HEK293 (cell line): ENCODE results near the gene INO80E.

Experiments used
- CTCF ChIA-PET: fragments of 350-600 bp; formaldehyde crosslinking; extraction: SDS; loops from one replicate; lab custom pipeline; 2021; ENCODE audit warnings: antibody characterized with exemption; lab: Yijun Ruan, JAX
- POLR2A ChIA-PET: fragments of 300-600 bp; formaldehyde crosslinking; extraction: SDS; loops from one replicate; lab custom pipeline; 2020; ENCODE audit warnings: antibody characterized with exemption, inconsistent platforms; lab: Yijun Ruan, JAX
- H3K27ac ChIP-seq: fragments of 200-500 bp; sonication (Bioruptor generic); 2 replicates; pipeline ENCODE4 v1.5.1; 2014; ENCODE audit warnings: low read depth, low read length, control low read depth, inconsistent platforms; ENCODE audit errors: extremely low read depth
- H3K36me3 ChIP-seq, 2 experiments: fragments of 200-500 bp in 1 of 2; sonication (Bioruptor generic) in 1 of 2; 1 replicate in 1 of 2; 2 replicates in 1 of 2; pipeline ENCODE4 v1.5.1; 2014 to 2017; ENCODE audit warnings: inconsistent platforms in 2 of 2, low read length in 2 of 2; ENCODE audit not compliant: control insufficient read depth in 2 of 2, insufficient read depth in 1 of 2
- H3K4me1 ChIP-seq: fragments of 200-500 bp; sonication (Bioruptor generic); 2 replicates; pipeline ENCODE4 v1.5.1; 2014; ENCODE audit warnings: mild to moderate bottlenecking, low read length, inconsistent platforms; ENCODE audit not compliant: control insufficient read depth, insufficient read depth
- H3K4me3 ChIP-seq: 2 replicates; pipeline ENCODE4 v1.5.1; 2011; ENCODE audit warnings: low read depth, mild to moderate bottlenecking, control low read depth, low read length, moderate library complexity
- H3K9me3 ChIP-seq: fragments of 200-500 bp; sonication (Bioruptor generic); 2 replicates; pipeline ENCODE4 v1.5.1; 2014; ENCODE audit warnings: low read depth, low read length, inconsistent platforms; ENCODE audit not compliant: control insufficient read depth, insufficient read depth
- PRDM1 ChIP-seq: fragments of 450-650 bp; formaldehyde crosslinking; IDR thresholded peaks from 2 replicates; pipeline ENCODE4; 2016; ENCODE audit warnings: missing biosample characterization, missing genetic modification characterization
- REST ChIP-seq: fragments of 450-650 bp; formaldehyde crosslinking; IDR thresholded peaks from 2 replicates; pipeline ENCODE4 v1.5.1; 2016; ENCODE audit warnings: missing biosample characterization, missing genetic modification characterization
- SETDB1 ChIP-seq: IDR thresholded peaks from one replicate; pipeline ENCODE4 v1.6.1; 2017; ENCODE audit warnings: mild to moderate bottlenecking, low read length, moderate library complexity, mixed read lengths; ENCODE audit not compliant: insufficient read length
- YY2 ChIP-seq: fragments of 450-650 bp; formaldehyde crosslinking; IDR thresholded peaks from 2 replicates; pipeline ENCODE4 v1.5.1; 2016; ENCODE audit warnings: missing biosample characterization, missing genetic modification characterization
- ZEB2 ChIP-seq: fragments of 450-650 bp; formaldehyde crosslinking; IDR thresholded peaks from 2 replicates; pipeline ENCODE4 v1.5.1; 2016; ENCODE audit warnings: missing biosample characterization, missing genetic modification characterization
- ZNF18 ChIP-seq: fragments of 450-650 bp; formaldehyde crosslinking; IDR thresholded peaks from 2 replicates; pipeline ENCODE4 v1.5.1; 2016; ENCODE audit warnings: missing biosample characterization, missing genetic modification characterization
- ZNF341 ChIP-seq: fragments of 450-650 bp; formaldehyde crosslinking; IDR thresholded peaks from 2 replicates; pipeline ENCODE4; 2016; ENCODE audit warnings: low read depth, missing biosample characterization, missing genetic modification characterization
- ZNF366 ChIP-seq: fragments of 450-650 bp; formaldehyde crosslinking; conservative IDR thresholded peaks from 2 replicates; pipeline ENCODE4 v1.5.1; 2016; ENCODE audit warnings: missing biosample characterization, missing genetic modification characterization
- ZNF529 ChIP-seq: fragments of 450-650 bp; formaldehyde crosslinking; IDR thresholded peaks from 2 replicates; pipeline ENCODE4 v1.5.1; 2017; ENCODE audit warnings: missing genetic modification characterization, missing biosample characterization; ENCODE audit not compliant: insufficient replicate concordance
- ZNF624 ChIP-seq: fragments of 450-650 bp; formaldehyde crosslinking; IDR thresholded peaks from 2 replicates; pipeline ENCODE4 v1.5.1; 2017; ENCODE audit warnings: missing biosample characterization, missing genetic modification characterization
- TF ChIP-seq, protein P1 (sequence below): fragments of 450-650 bp; formaldehyde crosslinking; IDR thresholded peaks from 2 replicates; pipeline ENCODE4 v1.5.0; 2017; ENCODE audit warnings: missing biosample characterization, missing genetic modification characterization, borderline replicate concordance
- TF ChIP-seq, protein P2 (sequence below): fragments of 450-650 bp; formaldehyde crosslinking; IDR thresholded peaks from 2 replicates; pipeline ENCODE4 v1.5.1; 2016; ENCODE audit warnings: missing biosample characterization, missing genetic modification characterization

The INO80E gene

DNA sequence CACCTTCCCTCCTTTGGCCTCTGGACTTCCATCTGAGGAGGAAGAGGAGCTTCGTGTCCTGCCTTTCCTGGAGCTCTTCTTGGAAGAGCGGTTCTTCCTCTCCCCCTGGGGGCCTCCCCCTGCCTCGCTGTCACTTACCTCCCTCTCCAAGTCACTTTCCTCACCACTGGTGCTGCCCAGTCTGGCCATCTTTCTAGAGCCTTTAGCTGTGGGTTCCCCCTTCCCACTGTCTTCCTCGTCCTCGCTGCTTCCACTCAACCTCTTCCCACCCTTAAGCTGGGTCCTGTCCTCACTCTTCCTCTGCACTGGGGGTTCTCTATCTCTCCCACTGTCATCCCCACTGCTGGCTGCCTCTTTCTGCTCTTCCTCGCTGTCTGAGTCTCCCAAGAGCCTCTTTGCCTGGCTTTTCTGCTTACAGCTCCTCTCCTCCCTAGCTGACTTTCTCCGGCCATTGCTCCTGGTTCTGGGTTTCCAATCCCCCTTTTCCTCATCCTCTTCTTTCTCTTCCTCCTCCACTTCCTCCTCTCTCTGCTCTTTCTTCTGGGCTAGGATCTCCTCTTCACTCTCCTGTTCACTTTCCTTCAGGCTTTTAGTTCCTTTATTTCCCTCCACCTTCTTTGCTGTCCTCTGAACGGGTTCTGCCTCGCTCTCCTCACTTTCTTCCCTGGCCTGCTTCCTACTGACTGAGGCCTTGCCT is 2.0 kb upstream of the INO80E start:
- Histone ChIP-seq H3K27ac (peak overlapping the region; percentile 34), H3K36me3 (peaks cover 16 to 78% of the 10 kb centered on the region in 2 experiments), H3K4me3 (no peak overlapping the region), H3K4me1 (no peaks in the 10 kb centered on the region; the same call in 1 of the 2 replicates), H3K9me3 (no peaks in the 10 kb centered on the region)
- TF ChIP-seq REST (tag by site-specific recombination), result peak; percentile 41; the same call in 1 of the 2 replicates
- peak; percentile 79 for TF ChIP-seq ZNF341
- TF ChIP-seq, protein P1, sequence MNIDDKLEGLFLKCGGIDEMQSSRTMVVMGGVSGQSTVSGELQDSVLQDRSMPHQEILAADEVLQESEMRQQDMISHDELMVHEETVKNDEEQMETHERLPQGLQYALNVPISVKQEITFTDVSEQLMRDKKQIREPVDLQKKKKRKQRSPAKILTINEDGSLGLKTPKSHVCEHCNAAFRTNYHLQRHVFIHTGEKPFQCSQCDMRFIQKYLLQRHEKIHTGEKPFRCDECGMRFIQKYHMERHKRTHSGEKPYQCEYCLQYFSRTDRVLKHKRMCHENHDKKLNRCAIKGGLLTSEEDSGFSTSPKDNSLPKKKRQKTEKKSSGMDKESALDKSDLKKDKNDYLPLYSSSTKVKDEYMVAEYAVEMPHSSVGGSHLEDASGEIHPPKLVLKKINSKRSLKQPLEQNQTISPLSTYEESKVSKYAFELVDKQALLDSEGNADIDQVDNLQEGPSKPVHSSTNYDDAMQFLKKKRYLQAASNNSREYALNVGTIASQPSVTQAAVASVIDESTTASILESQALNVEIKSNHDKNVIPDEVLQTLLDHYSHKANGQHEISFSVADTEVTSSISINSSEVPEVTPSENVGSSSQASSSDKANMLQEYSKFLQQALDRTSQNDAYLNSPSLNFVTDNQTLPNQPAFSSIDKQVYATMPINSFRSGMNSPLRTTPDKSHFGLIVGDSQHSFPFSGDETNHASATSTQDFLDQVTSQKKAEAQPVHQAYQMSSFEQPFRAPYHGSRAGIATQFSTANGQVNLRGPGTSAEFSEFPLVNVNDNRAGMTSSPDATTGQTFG, result 0 out of 2 replicates have a peak, but pooled peaks have one; percentile 39
- TF ChIP-seq ZNF18 (tag by site-specific recombination), result no peak
- TF ChIP-seq ZNF366 (tag by site-specific recombination), result peak; percentile 83
- no peak for TF ChIP-seq SETDB1
- TF ChIP-seq ZEB2 (tag by site-specific recombination), result no peak
- TF ChIP-seq YY2, result 0 out of 2 replicates have a peak, but pooled peaks have one; percentile 12
- TF ChIP-seq, protein P2, sequence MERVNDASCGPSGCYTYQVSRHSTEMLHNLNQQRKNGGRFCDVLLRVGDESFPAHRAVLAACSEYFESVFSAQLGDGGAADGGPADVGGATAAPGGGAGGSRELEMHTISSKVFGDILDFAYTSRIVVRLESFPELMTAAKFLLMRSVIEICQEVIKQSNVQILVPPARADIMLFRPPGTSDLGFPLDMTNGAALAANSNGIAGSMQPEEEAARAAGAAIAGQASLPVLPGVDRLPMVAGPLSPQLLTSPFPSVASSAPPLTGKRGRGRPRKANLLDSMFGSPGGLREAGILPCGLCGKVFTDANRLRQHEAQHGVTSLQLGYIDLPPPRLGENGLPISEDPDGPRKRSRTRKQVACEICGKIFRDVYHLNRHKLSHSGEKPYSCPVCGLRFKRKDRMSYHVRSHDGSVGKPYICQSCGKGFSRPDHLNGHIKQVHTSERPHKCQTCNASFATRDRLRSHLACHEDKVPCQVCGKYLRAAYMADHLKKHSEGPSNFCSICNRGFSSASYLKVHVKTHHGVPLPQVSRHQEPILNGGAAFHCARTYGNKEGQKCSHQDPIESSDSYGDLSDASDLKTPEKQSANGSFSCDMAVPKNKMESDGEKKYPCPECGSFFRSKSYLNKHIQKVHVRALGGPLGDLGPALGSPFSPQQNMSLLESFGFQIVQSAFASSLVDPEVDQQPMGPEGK (tag by site-specific recombination), result 0 out of 2 replicates have a peak, but pooled peaks have one; percentile 23
- no peak for TF ChIP-seq ZNF624 (tag by site-specific recombination)
- no peak for TF ChIP-seq ZNF529 (tag by site-specific recombination)
- peak; percentile 97 for TF ChIP-seq PRDM1 (tag by site-specific recombination)
- CTCF ChIA-PET, result interaction anchor here (0.5 to 1.6 kb wide), 5 partner anchors 25 to 178 kb away, joined by 3 to 4 read pairs (median 3); partner anchors contain the start of gene PAGR1
- POLR2A ChIA-PET, result interaction anchor here (0.6 to 4.0 kb wide), 12 partner anchors 8 to 186 kb away, joined by 3 to 42 read pairs (median 3); partner anchors contain the start of genes KCTD13, TAOK2 and TMEM219
